Large intestine (tissue), 3 donors: Measurements from ENCODE around the gene ANO6. TPM values are rescaled to one million over a fixed set of nuclear protein-coding genes. Genes with fewer than 3 reads are reported as not detected.
"Not testable (repeated sequence)": the region's sequence is repeated elsewhere in the genome, so short reads cannot be mapped to it uniquely, and the experiment has no call there.

Experiments
- DNase-seq, 2 donors: peaks; one replicate each; pipeline versions ENCODE4 v3.0.0 to v3.0.0-alpha.2; 2013
- H3K27ac ChIP-seq: one replicate; pipeline ENCODE4 v1.5.1; 2013; ENCODE audit warnings: low read length
- H3K27me3 ChIP-seq: 2 replicates; pipeline ENCODE4 v1.6.1; 2013; ENCODE audit warnings: low read length; ENCODE audit not compliant: control insufficient read depth, insufficient read depth
- H3K36me3 ChIP-seq: 2 replicates; pipeline ENCODE4 v1.6.1; 2013; ENCODE audit warnings: low read length; ENCODE audit not compliant: control insufficient read depth, insufficient read depth
- H3K4me1 ChIP-seq: one replicate; pipeline ENCODE4 v1.6.1; 2013; ENCODE audit warnings: low read length; ENCODE audit not compliant: control insufficient read depth, insufficient read depth
- H3K4me3 ChIP-seq: one replicate; pipeline ENCODE4 v1.5.1; 2013; ENCODE audit warnings: low read length
- H3K9me3 ChIP-seq: one replicate; pipeline ENCODE4 v1.6.1; 2013; ENCODE audit warnings: mild to moderate bottlenecking, low read depth, low read length, moderate library complexity; ENCODE audit not compliant: control insufficient read depth
- WGBS: methylation state at CpG from one replicate; pipeline ENCODE4 v1.1.5; 2013; ENCODE audit warnings: low lambda C conversion rate; ENCODE audit not compliant: insufficient coverage; 5-methylcytosine and 5-hydroxymethylcytosine counted together
- polyA plus RNA-seq: library from polyadenylated mRNA; unstranded; fragments of 120-200 nt; gene quantifications from one replicate; pipeline ENCODE4 v1.2.1, GENCODE V29; 2013

The ANO6 gene
- polyA plus RNA-seq, 1 donor, result 65.8 TPM

GRCh38 chr12:45309836-45310626, 94.1 kb downstream of the ANO6 start:
- WGBS, result no CpG with 5 or more reads among the region's 1 CpG
- DNase-seq, result no peak
- no peaks in the 10 kb centered on the region for H3K27me3 ChIP-seq
- H3K4me3 ChIP-seq, result no peak overlapping the region
- no peaks in the 10 kb centered on the region for H3K4me1 ChIP-seq
- peaks cover 8% of the 10 kb centered on the region for H3K36me3 ChIP-seq
- H3K27ac ChIP-seq, result no peak overlapping the region
- no peaks in the 10 kb centered on the region for H3K9me3 ChIP-seq

GRCh38 chr12:45310627-45310968, 94.7 kb downstream of the ANO6 start:
- Histone ChIP-seq H3K27me3 (no peaks in the 10 kb centered on the region), H3K9me3 (no peaks in the 10 kb centered on the region), H3K36me3 (peaks cover 13% of the 10 kb centered on the region), H3K4me1 (no peaks in the 10 kb centered on the region), H3K4me3 (no peak overlapping the region), H3K27ac (no peak overlapping the region)
- WGBS, result 100% methylated on average over 1 of the region's 1 CpG
- DNase-seq, result no peak

- DNase-seq, result no peak
- no peak overlapping the region for H3K4me3 ChIP-seq
- WGBS, result 100% methylated on average over 1 of the region's 1 CpG
- peaks cover 18% of the 10 kb centered on the region for H3K36me3 ChIP-seq
- no peaks in the 10 kb centered on the region for H3K27me3 ChIP-seq
- no peak overlapping the region for H3K27ac ChIP-seq
- H3K9me3 ChIP-seq, result no peaks in the 10 kb centered on the region
- no peaks in the 10 kb centered on the region for H3K4me1 ChIP-seq
Observed at GRCh38 chr12:45312012-45312411, 96.1 kb downstream of the ANO6 start.

- no peaks in the 10 kb centered on the region for H3K27me3 ChIP-seq
- no peak overlapping the region for H3K27ac ChIP-seq
- H3K9me3 ChIP-seq, result no peaks in the 10 kb centered on the region
- no peak overlapping the region for H3K4me3 ChIP-seq
- no peak for DNase-seq
- no CpG with 5 or more reads among the region's 1 CpG for WGBS
- H3K36me3 ChIP-seq, result peaks cover 18% of the 10 kb centered on the region
- H3K4me1 ChIP-seq, result no peaks in the 10 kb centered on the region
Observed at GRCh38 chr12:45314770-45315169, 98.9 kb downstream of the ANO6 start.

- Histone ChIP-seq H3K9me3 (no peaks in the 10 kb centered on the region), H3K36me3 (peaks cover 18% of the 10 kb centered on the region), H3K4me3 (no peak overlapping the region), H3K27me3 (no peaks in the 10 kb centered on the region), H3K27ac (no peak overlapping the region), H3K4me1 (no peaks in the 10 kb centered on the region)
- 100% methylated on average over 3 of the region's 4 CpGs for WGBS
- DNase-seq, result no peak
Observed at GRCh38 chr12:45315462-45315861, 99.6 kb downstream of the ANO6 start.

- not testable (repeated sequence) for DNase-seq, H3K9me3 ChIP-seq, H3K27me3 ChIP-seq, H3K27ac ChIP-seq, H3K4me3 ChIP-seq, H3K4me1 ChIP-seq
- WGBS, result no CpG with 5 or more reads among the region's 3 CpGs
- peaks cover 18% of the 10 kb centered on the region for H3K36me3 ChIP-seq
Observed at GRCh38 chr12:45317261-45317660, 101.4 kb downstream of the ANO6 start.

GRCh38 chr12:45322810-45323209, 106.9 kb downstream of the ANO6 start:
- Histone ChIP-seq H3K36me3 (no peaks in the 10 kb centered on the region), H3K4me1 (no peaks in the 10 kb centered on the region), H3K9me3 (no peaks in the 10 kb centered on the region), H3K4me3 (no peak overlapping the region), H3K27ac (no peak overlapping the region), H3K27me3 (no peaks in the 10 kb centered on the region)
- DNase-seq, result no peak
- 88% methylated on average over 2 of the region's 4 CpGs for WGBS

GRCh38 chr12:45324391-45324790, 108.5 kb downstream of the ANO6 start:
- 0% methylated on average over 1 of the region's 4 CpGs for WGBS
- no peak for DNase-seq
- no peak overlapping the region for H3K27ac ChIP-seq
- H3K36me3 ChIP-seq, result no peaks in the 10 kb centered on the region
- no peaks in the 10 kb centered on the region for H3K4me1 ChIP-seq
- H3K27me3 ChIP-seq, result no peaks in the 10 kb centered on the region
- no peaks in the 10 kb centered on the region for H3K9me3 ChIP-seq
- H3K4me3 ChIP-seq, result no peak overlapping the region

GRCh38 chr12:45326358-45326975, 110.6 kb downstream of the ANO6 start:
- H3K4me3 ChIP-seq, result no peak overlapping the region
- H3K27ac ChIP-seq, result no peak overlapping the region
- WGBS, result no CpG with 5 or more reads among the region's 3 CpGs
- no peak for DNase-seq
- no peaks in the 10 kb centered on the region for H3K27me3 ChIP-seq
- H3K9me3 ChIP-seq, result no peaks in the 10 kb centered on the region
- H3K36me3 ChIP-seq, result no peaks in the 10 kb centered on the region
- H3K4me1 ChIP-seq, result no peaks in the 10 kb centered on the region

GRCh38 chr12:45327823-45328383, 112.0 kb downstream of the ANO6 start:
- 80% methylated on average over 1 of the region's 2 CpGs for whole genome bisulfite sequencing
- Histone ChIP-seq H3K36me3 (peaks cover 9% of the 10 kb centered on the region), H3K27me3 (no peaks in the 10 kb centered on the region), H3K9me3 (no peaks in the 10 kb centered on the region), H3K27ac (no peak overlapping the region), H3K4me1 (no peaks in the 10 kb centered on the region), H3K4me3 (no peak overlapping the region)
- DNase-seq, result no peak
